ENCODE data around the gene EHD2. TPM values are rescaled to one million over a fixed set of nuclear protein-coding genes. Genes with fewer than 3 reads are reported as not detected.

EHD2 gene
- total RNA-seq, 2 donors from 2014 or later, result 44.9 to 70.3 TPM

- H3K4me3 ChIP-seq, result no peak overlapping the region
- H3K36me3 ChIP-seq, result peaks cover 29% of the 10 kb centered on the region
- no peak overlapping the region for H3K27ac ChIP-seq
- no peaks in the 10 kb centered on the region for H3K9me3 ChIP-seq
- TF ChIP-seq CTCF (IDR thresholded peaks at IDR 0.05), result no peak
- no peaks in the 10 kb centered on the region for H3K27me3 ChIP-seq
- H3K4me1 ChIP-seq, result no peaks in the 10 kb centered on the region
- no peak for DNase-seq (ENCODE audit: low spot score)
Observed at GRCh38 chr19:47682939-47683338, 30.3 kb upstream of the EHD2 start.

GRCh38 chr19:47686679-47687450, 26.4 kb upstream of the EHD2 start:
- Histone ChIP-seq H3K27me3 (no peaks in the 10 kb centered on the region), H3K4me1 (no peaks in the 10 kb centered on the region), H3K36me3 (peaks cover 9% of the 10 kb centered on the region), H3K27ac (no peak overlapping the region), H3K9me3 (no peaks in the 10 kb centered on the region), H3K4me3 (no peak overlapping the region)
- DNase-seq (ENCODE audit: low spot score), result no peak
- no peak for TF ChIP-seq CTCF (IDR thresholded peaks at IDR 0.05)

DNA sequence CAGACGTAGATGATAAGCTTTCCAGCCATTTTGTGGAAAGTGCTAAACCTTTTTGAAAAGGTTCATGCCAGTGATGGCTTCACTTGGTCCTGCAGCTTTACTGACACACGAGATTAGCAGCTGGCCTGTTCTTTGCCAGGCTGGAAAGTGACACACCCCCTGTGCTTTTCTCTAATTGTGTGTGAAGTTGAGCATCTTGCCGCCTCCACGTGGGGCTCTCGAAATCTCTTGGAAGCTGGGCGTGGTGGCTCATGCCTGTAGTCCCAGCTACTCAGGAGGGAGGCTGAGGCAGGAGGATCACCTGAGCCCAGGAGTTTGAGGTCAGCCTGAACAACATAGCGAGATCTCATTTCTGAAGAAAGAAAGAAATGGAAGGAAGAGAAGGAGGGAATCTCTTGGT, 25.3 kb upstream of the EHD2 start:
- Histone ChIP-seq H3K4me1 (no peaks in the 10 kb centered on the region), H3K36me3 (peaks cover 9% of the 10 kb centered on the region), H3K9me3 (no peaks in the 10 kb centered on the region), H3K27me3 (no peaks in the 10 kb centered on the region), H3K4me3 (no peak overlapping the region), H3K27ac (no peak overlapping the region)
- DNase-seq (ENCODE audit: low spot score), result no peak
- no peak for TF ChIP-seq CTCF (IDR thresholded peaks at IDR 0.05)

- Histone ChIP-seq H3K4me1 (no peaks in the 10 kb centered on the region), H3K36me3 (peaks cover 20% of the 10 kb centered on the region), H3K27me3 (no peaks in the 10 kb centered on the region), H3K4me3 (no peak overlapping the region), H3K9me3 (no peaks in the 10 kb centered on the region), H3K27ac (no peak overlapping the region)
- TF ChIP-seq CTCF (IDR thresholded peaks at IDR 0.05), result no peak
- DNase-seq (ENCODE audit: low spot score), result no peak
Observed at GRCh38 chr19:47691090-47691489, 22.1 kb upstream of the EHD2 start.

- Histone ChIP-seq H3K27ac (no peak overlapping the region), H3K27me3 (no peaks in the 10 kb centered on the region), H3K4me3 (no peak overlapping the region), H3K9me3 (no peaks in the 10 kb centered on the region), H3K4me1 (no peaks in the 10 kb centered on the region), H3K36me3 (peaks cover 20% of the 10 kb centered on the region)
- TF ChIP-seq CTCF (IDR thresholded peaks at IDR 0.05), result no peak
- no peak for DNase-seq (ENCODE audit: low spot score)
Observed at GRCh38 chr19:47691782-47692181, 21.4 kb upstream of the EHD2 start.

DNA sequence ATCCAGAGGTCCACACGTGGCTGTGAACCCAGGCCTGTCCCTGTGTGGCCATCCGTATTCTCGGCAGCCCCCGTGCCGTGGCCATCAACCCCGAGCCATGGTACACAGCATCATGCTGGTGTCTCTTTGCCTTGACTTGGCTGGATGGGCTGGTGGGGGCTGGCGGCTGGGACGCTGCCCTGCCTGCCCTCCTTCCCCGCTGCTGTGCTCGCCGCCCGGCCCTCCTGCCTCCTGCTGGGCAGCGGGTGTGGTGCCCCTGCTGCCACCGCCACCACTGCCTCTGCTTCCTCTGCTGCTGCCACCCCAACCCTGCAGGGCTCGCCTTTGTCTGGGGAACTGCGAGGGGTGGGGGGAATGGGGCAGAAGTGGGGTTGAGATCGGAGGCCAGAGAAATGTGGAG, 19.7 kb upstream of the EHD2 start:
- Histone ChIP-seq H3K4me1 (peaks cover 0 to 6% of the 10 kb centered on the region in 2 donors), H3K27me3 (no peaks in the 10 kb centered on the region), H3K4me3 (no peak overlapping the region), H3K36me3 (peaks cover 23% of the 10 kb centered on the region), H3K27ac (no peak overlapping the region), H3K9me3 (no peaks in the 10 kb centered on the region)
- no peak for TF ChIP-seq CTCF (IDR thresholded peaks at IDR 0.05)
- no peak for DNase-seq (ENCODE audit: low spot score)

All from right atrium auricular region (tissue), 2 donors.